Body of pancreas (tissue), 4 donors: ENCODE measurements around the gene KLHDC7A. TPM values are rescaled to one million over a fixed set of nuclear protein-coding genes. Genes with fewer than 3 reads are reported as not detected.

Experiments
- ATAC-seq: fragments of 150-250 bp; one replicate; pipeline ENCODE4 v1.9.1; 2016
- DNase-seq, 4 donors: peaks; one replicate each; pipeline ENCODE4 v3.0.0-alpha.2; 2019
- H3K27ac ChIP-seq, 4 donors: fragments of 200-600 bp; sonication (generic); 1 replicate in 3 of 4; 2 replicates in 1 of 4; pipeline versions ENCODE4 v1.5.1 to v1.6.1; 2016 to 2019; ENCODE audit warnings: mild to moderate bottlenecking in 1 of 4, mixed read lengths in 1 of 4, moderate library complexity in 1 of 4
- H3K27me3 ChIP-seq, 2 donors: fragments of 200-600 bp; sonication (generic); one replicate each; pipeline ENCODE4 v1.6.0; 2016; ENCODE audit warnings: mild to moderate bottlenecking in 1 of 2
- H3K36me3 ChIP-seq, 2 donors: fragments of 200-600 bp; sonication (generic); replicated peaks in 1 of 2; 2 replicates each; pipeline ENCODE4 v1.5.1; 2016; ENCODE audit warnings: low read depth in 2 of 2; ENCODE audit not compliant: insufficient read depth in 1 of 2
- H3K4me1 ChIP-seq: fragments of 200-600 bp; sonication (generic); one replicate; pipeline ENCODE4 v1.6.0; 2016
- H3K4me3 ChIP-seq, 2 donors: fragments of 200-600 bp; sonication (generic); 1 replicate in 1 of 2; 2 replicates in 1 of 2; pipeline ENCODE4 v1.5.1; 2016 to 2019
- H3K9me3 ChIP-seq, 3 donors: fragments of 200-600 bp; sonication (generic); 1 replicate in 2 of 3; 2 replicates in 1 of 3; pipeline ENCODE4 v1.5.1; 2016
- POLR2A ChIP-seq, 3 donors: fragments of 450-650 bp; IDR thresholded peaks; one replicate each; pipeline ENCODE4 v1.6.1; 2016; ENCODE audit warnings: antibody characterized with exemption in 3 of 3, mild to moderate bottlenecking in 2 of 3
- WGBS, 2 donors: methylation state at CpG; one replicate each; pipeline ENCODE4 v1.1.5; 2017; 5-methylcytosine and 5-hydroxymethylcytosine counted together
- intact Hi-C: fragments of 100-400 bp; cut with DNase I; formaldehyde crosslinking; loops from one replicate; pipeline ENCODE4 v1.15.1; 2023
- total RNA-seq, 2 donors: library from RNA; depleted of rRNA; stranded (reverse); fragments of >200 nt; gene quantifications; one replicate each; pipeline ENCODE4 v1.1.0, GENCODE V29; 2016
- TF ChIP-seq, protein P1 (sequence below), 7 experiments: fragments of 450-650 bp in 4 of 7; fragments of 200-600 bp in 3 of 7; sonication (generic) in 3 of 7; IDR thresholded peaks; one replicate each; pipeline ENCODE4 v1.5.1; 2016 to 2019; ENCODE audit warnings: antibody characterized with exemption in 7 of 7

The KLHDC7A gene
- total RNA-seq, 2 donors from 2014 or later, result 3.6 to 5.6 TPM

DNA sequence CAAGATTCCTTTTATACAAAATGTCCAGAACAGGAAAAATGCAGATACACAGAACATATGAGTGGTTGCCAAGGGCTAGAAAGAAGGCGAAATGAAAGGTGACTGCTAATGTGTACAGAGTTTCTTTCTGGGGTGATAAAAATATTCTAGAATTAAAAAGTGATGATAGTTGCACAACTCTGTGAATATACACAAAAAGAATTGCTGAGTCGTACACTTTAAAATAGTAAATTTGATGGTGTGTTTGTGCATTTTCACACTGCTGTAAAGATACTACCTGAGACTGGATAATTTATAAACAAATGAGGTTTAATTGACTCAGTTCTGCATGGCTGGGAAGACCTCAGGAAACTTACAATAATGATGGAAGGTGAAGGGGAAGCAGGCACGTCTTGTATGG is 23.9 kb downstream of the KLHDC7A start:
- 79 to 81% methylated on average over 3 of the region's 3 CpGs for WGBS, 2 donors
- Histone ChIP-seq H3K36me3 (no peaks in the 10 kb centered on the region), H3K4me3 (no peak overlapping the region), H3K9me3 (no peaks in the 10 kb centered on the region), H3K27ac (no peak overlapping the region), H3K4me1 (no peaks in the 10 kb centered on the region), H3K27me3 (no peaks in the 10 kb centered on the region)
- ATAC-seq (no peak), DNase-seq (no peak)
- intact Hi-C loops, result no loop called here
- TF ChIP-seq, protein P1, sequence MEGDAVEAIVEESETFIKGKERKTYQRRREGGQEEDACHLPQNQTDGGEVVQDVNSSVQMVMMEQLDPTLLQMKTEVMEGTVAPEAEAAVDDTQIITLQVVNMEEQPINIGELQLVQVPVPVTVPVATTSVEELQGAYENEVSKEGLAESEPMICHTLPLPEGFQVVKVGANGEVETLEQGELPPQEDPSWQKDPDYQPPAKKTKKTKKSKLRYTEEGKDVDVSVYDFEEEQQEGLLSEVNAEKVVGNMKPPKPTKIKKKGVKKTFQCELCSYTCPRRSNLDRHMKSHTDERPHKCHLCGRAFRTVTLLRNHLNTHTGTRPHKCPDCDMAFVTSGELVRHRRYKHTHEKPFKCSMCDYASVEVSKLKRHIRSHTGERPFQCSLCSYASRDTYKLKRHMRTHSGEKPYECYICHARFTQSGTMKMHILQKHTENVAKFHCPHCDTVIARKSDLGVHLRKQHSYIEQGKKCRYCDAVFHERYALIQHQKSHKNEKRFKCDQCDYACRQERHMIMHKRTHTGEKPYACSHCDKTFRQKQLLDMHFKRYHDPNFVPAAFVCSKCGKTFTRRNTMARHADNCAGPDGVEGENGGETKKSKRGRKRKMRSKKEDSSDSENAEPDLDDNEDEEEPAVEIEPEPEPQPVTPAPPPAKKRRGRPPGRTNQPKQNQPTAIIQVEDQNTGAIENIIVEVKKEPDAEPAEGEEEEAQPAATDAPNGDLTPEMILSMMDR (IDR thresholded peaks at IDR 0.05), result no peak
- TF ChIP-seq POLR2A (IDR thresholded peaks at IDR 0.05), result no peak

DNA sequence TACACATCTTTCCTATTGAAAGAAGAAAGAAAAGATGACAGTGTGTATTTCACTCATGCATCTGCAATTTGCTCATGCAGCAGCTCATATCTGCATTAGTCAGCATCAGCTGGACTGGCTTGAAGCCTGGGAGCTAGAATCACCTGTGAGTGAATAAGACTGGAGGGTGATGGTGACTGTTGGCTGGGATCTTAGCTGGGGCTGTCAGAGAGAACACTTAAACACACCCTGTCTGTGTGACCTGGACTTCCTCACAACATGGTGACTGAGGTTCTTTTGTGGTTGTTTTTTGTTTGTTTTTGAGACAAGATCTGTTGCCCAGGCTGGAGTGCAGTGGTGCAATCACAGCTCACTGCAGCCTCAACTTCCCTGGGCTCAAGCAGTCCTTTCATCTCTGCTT is 24.9 kb downstream of the KLHDC7A start:
- H3K9me3 ChIP-seq, result no peaks in the 10 kb centered on the region
- no peaks in the 10 kb centered on the region for H3K4me1 ChIP-seq
- ATAC-seq, result no peak
- H3K27me3 ChIP-seq, result no peaks in the 10 kb centered on the region
- TF ChIP-seq POLR2A (IDR thresholded peaks at IDR 0.05), result no peak
- H3K27ac ChIP-seq, result no peak overlapping the region
- H3K4me3 ChIP-seq, result no peak overlapping the region
- no peaks in the 10 kb centered on the region for H3K36me3 ChIP-seq
- intact Hi-C loops, result no loop called here
- peak in 1 of 4 donors; percentile 23 for DNase-seq

DNA sequence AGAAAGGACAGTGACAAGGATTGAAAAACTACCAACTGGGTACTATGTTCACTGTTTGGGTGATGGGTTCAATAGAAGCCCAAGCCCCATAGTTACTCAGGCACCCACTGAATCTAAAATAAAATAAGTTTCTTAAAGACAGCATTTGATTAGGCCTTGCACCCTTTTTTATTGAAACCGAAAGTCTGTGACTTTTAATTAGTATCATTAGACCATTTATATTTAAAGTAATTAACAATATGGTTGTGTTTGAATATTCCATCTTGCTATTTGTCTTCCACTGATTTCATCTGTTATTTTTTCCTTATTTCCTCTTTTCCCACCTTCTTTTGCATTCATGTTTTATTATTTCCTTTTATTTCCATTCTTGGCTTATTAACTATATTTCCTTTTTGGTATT is 27.4 kb downstream of the KLHDC7A start:
- Histone ChIP-seq H3K9me3 (no peaks in the 10 kb centered on the region), H3K4me3 (no peak overlapping the region), H3K27ac (no peak overlapping the region), H3K27me3 (no peaks in the 10 kb centered on the region), H3K4me1 (no peaks in the 10 kb centered on the region), H3K36me3 (no peaks in the 10 kb centered on the region)
- 35 to 97% methylated on average over 1 of the region's 1 CpG for WGBS, 2 donors
- no peak for DNase-seq
- no peak for ATAC-seq
- intact Hi-C loops, result no loop called here
- no peak for TF ChIP-seq POLR2A (IDR thresholded peaks at IDR 0.05)
- TF ChIP-seq, protein P1 (IDR thresholded peaks at IDR 0.05), result no peak

DNA sequence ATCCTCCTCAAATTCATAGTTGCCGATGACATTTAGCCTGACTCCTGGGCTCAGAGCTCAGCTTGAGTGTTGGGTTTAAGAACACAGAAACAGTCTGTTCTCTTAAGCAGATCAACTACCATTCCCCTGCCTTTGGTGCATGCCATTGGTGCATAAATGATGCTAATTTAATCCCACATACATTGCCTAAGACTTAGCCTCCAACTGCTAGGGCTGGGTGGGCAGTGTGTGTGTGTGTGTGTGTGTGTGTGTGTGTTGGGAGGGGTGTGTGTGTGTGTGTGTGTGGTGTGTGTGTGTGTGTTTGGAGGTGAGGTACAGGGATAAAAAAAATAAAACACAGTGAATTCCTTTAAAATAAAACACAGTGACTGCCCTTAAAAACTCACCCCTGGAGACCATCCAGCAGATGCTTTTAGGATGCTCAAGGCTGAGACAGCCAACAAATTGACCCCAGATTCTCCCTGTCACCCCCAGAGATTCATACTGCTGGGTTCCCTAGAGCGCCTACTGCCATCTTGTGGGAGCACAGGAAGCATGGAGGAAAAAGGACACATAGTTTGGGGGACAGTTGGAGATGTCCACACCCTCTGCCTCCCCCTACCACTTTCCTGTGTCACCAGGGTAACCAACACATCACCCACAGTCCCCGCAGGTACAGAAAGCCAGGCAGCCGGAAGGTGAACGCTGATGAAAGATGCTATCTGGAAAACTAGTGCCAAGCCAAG is 30.6 kb downstream of the KLHDC7A start:
- Histone ChIP-seq H3K27me3 (no peaks in the 10 kb centered on the region), H3K9me3 (no peaks in the 10 kb centered on the region), H3K4me1 (peaks cover 19% of the 10 kb centered on the region), H3K27ac (no peak overlapping the region), H3K36me3 (no peaks in the 10 kb centered on the region), H3K4me3 (no peak overlapping the region)
- TF ChIP-seq, protein P1 (IDR thresholded peaks at IDR 0.05), result peak in 1 of 7 experiments; percentile 16
- no peak for TF ChIP-seq POLR2A (IDR thresholded peaks at IDR 0.05)
- no peak for ATAC-seq
- no peak for DNase-seq
- WGBS, 2 donors, result 87 to 89% methylated on average over 5 of the region's 5 CpGs
- intact Hi-C loops, result no loop called here

DNA sequence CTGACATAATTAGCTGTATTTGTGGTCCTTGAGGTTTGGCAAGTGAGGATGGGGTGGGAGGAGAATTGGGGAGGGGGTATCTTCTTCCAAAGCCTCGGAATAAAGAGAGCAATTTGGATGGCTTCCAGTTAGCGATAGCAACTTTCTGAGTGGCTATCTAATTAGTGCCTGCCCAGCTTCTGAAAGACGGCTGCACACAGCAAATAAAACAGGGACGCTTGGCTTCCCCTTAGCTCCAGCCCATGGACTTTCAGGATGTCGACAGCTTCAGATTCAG is 31.1 kb downstream of the KLHDC7A start:
- intact Hi-C loops, result no loop called here
- TF ChIP-seq, protein P1 (IDR thresholded peaks at IDR 0.05), result no peak
- TF ChIP-seq POLR2A (IDR thresholded peaks at IDR 0.05), result no peak
- DNase-seq (no peak), ATAC-seq (no peak)
- no peaks in the 10 kb centered on the region for H3K36me3 ChIP-seq
- peaks cover 19% of the 10 kb centered on the region for H3K4me1 ChIP-seq
- H3K4me3 ChIP-seq, result no peak overlapping the region
- no peaks in the 10 kb centered on the region for H3K27me3 ChIP-seq
- no peaks in the 10 kb centered on the region for H3K9me3 ChIP-seq
- 48 to 67% methylated on average over 5 of the region's 5 CpGs for WGBS, 2 donors
- H3K27ac ChIP-seq, result no peak overlapping the region
